ENCODE results near the gene RBM19.
A peak's percentile ranks its signal among the peaks of the same experiment; 100 is the strongest.

Gene RBM19

GRCh38 chr12:113988064-113988451 lies 21.9 kb upstream of the RBM19 start:
- no peak for DNase-seq (ENCODE audit: low read depth, low spot score)

- no peak for DNase-seq (ENCODE audit: low read depth, low spot score)
These were observed 21.3 kb upstream of the RBM19 start for GRCh38 chr12:113987261-113988063.

GRCh38 chr12:113984464-113984863 lies 18.3 kb upstream of the RBM19 start:
- no peak for DNase-seq (ENCODE audit: low read depth, low spot score)

GRCh38 chr12:113983777-113984448 lies 17.8 kb upstream of the RBM19 start:
- DNase-seq (ENCODE audit: low read depth, low spot score) = no peak

- DNase-seq (ENCODE audit: low read depth, low spot score) = no peak
These were observed 17.1 kb upstream of the RBM19 start for GRCh38 chr12:113983265-113983664.

- DNase-seq (ENCODE audit: low read depth, low spot score) = no peak
These were observed 15.8 kb upstream of the RBM19 start for GRCh38 chr12:113981876-113982275.

GRCh38 chr12:113980537-113981337 lies 14.6 kb upstream of the RBM19 start:
- peak; percentile 81 for DNase-seq (ENCODE audit: low read depth, low spot score)

GRCh38 chr12:113980054-113980453 lies 13.9 kb upstream of the RBM19 start:
- no peak for DNase-seq (ENCODE audit: low read depth, low spot score)

- no peak for DNase-seq (ENCODE audit: low read depth, low spot score)
These were observed 12.0 kb upstream of the RBM19 start for GRCh38 chr12:113978080-113978479.

GRCh38 chr12:113974006-113974405 lies 7.9 kb upstream of the RBM19 start:
- DNase-seq (ENCODE audit: low read depth, low spot score) = no peak

GRCh38 chr12:113973109-113973904 lies 7.2 kb upstream of the RBM19 start:
- DNase-seq (ENCODE audit: low read depth, low spot score) = no peak

- DNase-seq (ENCODE audit: low read depth, low spot score) = no peak
These were observed 5.3 kb upstream of the RBM19 start for GRCh38 chr12:113971392-113971791.

GRCh38 chr12:113970211-113970610 lies 4.1 kb upstream of the RBM19 start:
- no peak for DNase-seq (ENCODE audit: low read depth, low spot score)

- no peak for DNase-seq (ENCODE audit: low read depth, low spot score)
These were observed 1.2 kb upstream of the RBM19 start for GRCh38 chr12:113967368-113967767.

- no peak for DNase-seq (ENCODE audit: low read depth, low spot score)
These were observed 3.4 kb downstream of the RBM19 start for GRCh38 chr12:113962733-113963132.

- DNase-seq (ENCODE audit: low read depth, low spot score) = no peak
These were observed 4.0 kb downstream of the RBM19 start for GRCh38 chr12:113961921-113962710.

GRCh38 chr12:113960030-113960429 lies 6.1 kb downstream of the RBM19 start:
- no peak for DNase-seq (ENCODE audit: low read depth, low spot score)

- DNase-seq (ENCODE audit: low read depth, low spot score) = no peak
These were observed 7.0 kb downstream of the RBM19 start for GRCh38 chr12:113959096-113959495.

- no peak for DNase-seq (ENCODE audit: low read depth, low spot score)
These were observed 8.0 kb downstream of the RBM19 start for GRCh38 chr12:113958108-113958507.

- no peak for DNase-seq (ENCODE audit: low read depth, low spot score)
These were observed 8.5 kb downstream of the RBM19 start for GRCh38 chr12:113957627-113958026.
